Activated CD4-positive, alpha-beta memory T cell treated with anti-CD3 and anti-CD28 coated beads, Interleukin-2, amount 10 ng/mL, durations not matched to agents 7 days and 5 days (primary cell): ENCODE data around the gene SMARCC1. TPM values are rescaled to one million over a fixed set of nuclear protein-coding genes. Genes with fewer than 3 reads are reported as not detected.

Experiments
- CTCF ChIA-PET: fragments of 350-600 bp; sonication (Branson Sonifier 250); formaldehyde crosslinking; loops from one replicate; lab custom pipeline; 2021; ENCODE audit warnings: antibody characterized with exemption, inconsistent platforms; lab: Charles Lee
- POLR2A ChIA-PET: fragments of 350-600 bp; sonication (Branson Sonifier 250); formaldehyde crosslinking; loops from one replicate; lab custom pipeline; 2021; ENCODE audit warnings: antibody characterized with exemption; lab: Charles Lee
- DNase-seq: peaks from one replicate; pipeline ENCODE4 v3.0.0-alpha.2; 2020
- H3K27ac Mint-ChIP-seq: one replicate; pipeline ENCODE4 v1.8.0; 2021; ENCODE audit warnings: mild to moderate bottlenecking, mixed read lengths
- H3K27me3 Mint-ChIP-seq: one replicate; pipeline ENCODE4 v1.8.0; 2021; ENCODE audit warnings: mixed read lengths
- H3K36me3 Mint-ChIP-seq: one replicate; pipeline ENCODE4 v1.8.0; 2021; ENCODE audit warnings: low read depth, mixed read lengths
- H3K4me1 Mint-ChIP-seq: one replicate; pipeline ENCODE4 v1.8.0; 2021; ENCODE audit warnings: mixed read lengths
- H3K4me3 Mint-ChIP-seq: one replicate; pipeline ENCODE4 v1.8.0; 2021; ENCODE audit warnings: mild to moderate bottlenecking, mixed read lengths
- H3K9me3 Mint-ChIP-seq: one replicate; pipeline ENCODE4 v1.8.0; 2021; ENCODE audit warnings: mixed read lengths
- total RNA-seq, 2 experiments: library from RNA; stranded (reverse); gene quantifications; one replicate each; pipeline ENCODE4 v1.2.3, GENCODE V29; 2021

The SMARCC1 gene
- total RNA-seq, 2 experiments from 2014 or later: 83.0 to 83.7 TPM

DNA sequence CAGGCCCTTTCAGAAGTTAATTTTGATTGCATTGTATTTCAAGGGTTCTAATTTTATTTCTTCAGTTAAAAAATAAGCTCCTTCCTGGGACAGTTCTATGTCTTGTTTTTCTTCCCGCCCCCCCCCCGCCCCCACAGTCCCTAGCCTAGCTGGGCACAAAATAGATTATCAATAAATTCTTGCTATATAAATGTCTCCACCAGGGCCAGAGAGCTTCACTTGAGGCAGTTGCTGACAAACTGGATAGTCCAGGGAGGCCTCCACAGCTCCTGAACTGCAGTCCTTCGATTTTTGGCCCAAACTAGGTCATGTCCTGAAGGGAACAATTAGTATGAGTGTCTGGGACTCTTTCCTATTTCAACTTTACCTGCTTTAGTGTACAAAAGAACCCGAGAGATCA lies 193.1 kb downstream of the SMARCC1 start:
- H3K4me3 Mint-ChIP-seq: no peak overlapping the region
- H3K36me3 Mint-ChIP-seq: peaks cover 37% of the 10 kb centered on the region
- POLR2A ChIA-PET: interaction anchor here (1.3 kb wide), 1 partner anchor 11 kb away, joined by 4 read pairs; no protein-coding TSS in a partner anchor
- CTCF ChIA-PET: interaction anchor here (0.6 to 1.4 kb wide), 4 partner anchors 9 to 227 kb away, joined by 3 to 5 read pairs (median 4); no protein-coding TSS in a partner anchor
- H3K9me3 Mint-ChIP-seq: no peaks in the 10 kb centered on the region
- H3K27me3 Mint-ChIP-seq: no peaks in the 10 kb centered on the region
- H3K4me1 Mint-ChIP-seq: no peaks in the 10 kb centered on the region
- no peak overlapping the region for H3K27ac Mint-ChIP-seq
- DNase-seq: no peak

DNA sequence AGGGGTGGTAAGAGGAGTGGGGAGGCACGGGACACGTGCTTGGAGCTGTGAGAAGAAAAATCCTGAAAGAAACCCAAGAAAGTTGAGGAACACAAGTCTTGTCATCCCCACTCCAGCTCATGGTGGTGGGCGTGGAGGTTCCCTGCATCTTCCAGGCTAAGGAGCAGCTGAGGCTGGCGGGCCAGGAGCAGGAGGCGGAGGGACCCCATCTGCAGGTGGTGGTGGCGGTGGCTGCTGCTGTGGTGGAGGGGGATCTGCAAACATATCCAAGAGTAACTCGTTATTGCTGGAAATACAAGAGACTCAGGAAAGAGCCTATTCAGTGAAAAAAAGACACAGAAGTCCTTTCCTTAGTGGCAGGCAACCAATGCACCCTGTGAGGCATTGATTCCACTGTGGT lies 193.6 kb downstream of the SMARCC1 start:
- ChIA-PET POLR2A (interaction anchor here (1.3 kb wide), 1 partner anchor 10 kb away, joined by 4 read pairs; no protein-coding TSS in a partner anchor), CTCF (interaction anchor here (0.6 to 1.4 kb wide), 3 partner anchors 10 to 228 kb away, joined by 3 to 5 read pairs (median 3); no protein-coding TSS in a partner anchor)
- Mint-ChIP-seq H3K9me3 (no peaks in the 10 kb centered on the region), H3K27ac (no peak overlapping the region), H3K4me1 (no peaks in the 10 kb centered on the region), H3K4me3 (no peak overlapping the region), H3K36me3 (peaks cover 35% of the 10 kb centered on the region), H3K27me3 (no peaks in the 10 kb centered on the region)
- DNase-seq: no peak

DNA sequence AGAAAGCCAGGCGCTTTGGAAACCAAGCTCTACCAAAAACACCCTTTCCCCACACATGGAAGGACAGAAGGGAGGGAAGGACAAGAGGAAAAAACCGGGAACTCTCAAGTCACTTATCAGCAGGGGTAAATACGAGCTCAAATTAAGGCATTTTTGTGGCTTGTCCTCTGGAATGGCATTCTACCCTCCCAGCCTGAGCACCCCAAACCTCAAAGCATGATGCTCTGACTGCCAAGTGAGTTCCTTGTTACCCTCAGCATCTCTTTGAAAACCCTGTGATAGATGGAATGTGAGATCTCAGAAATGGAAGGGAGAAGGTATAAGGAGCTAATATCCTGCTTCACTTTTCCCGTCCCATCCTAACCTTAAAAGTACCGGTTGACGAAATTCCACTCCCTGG lies 194.9 kb downstream of the SMARCC1 start:
- Mint-ChIP-seq H3K9me3 (no peaks in the 10 kb centered on the region), H3K27me3 (peaks cover 2% of the 10 kb centered on the region), H3K27ac (no peak overlapping the region), H3K4me1 (no peaks in the 10 kb centered on the region), H3K4me3 (no peak overlapping the region), H3K36me3 (peaks cover 31% of the 10 kb centered on the region)
- ChIA-PET CTCF (interaction anchor here (0.6 kb wide), 1 partner anchor 11 kb away, joined by 4 read pairs; no protein-coding TSS in a partner anchor), POLR2A (no interaction called here)
- DNase-seq: no peak

DNA sequence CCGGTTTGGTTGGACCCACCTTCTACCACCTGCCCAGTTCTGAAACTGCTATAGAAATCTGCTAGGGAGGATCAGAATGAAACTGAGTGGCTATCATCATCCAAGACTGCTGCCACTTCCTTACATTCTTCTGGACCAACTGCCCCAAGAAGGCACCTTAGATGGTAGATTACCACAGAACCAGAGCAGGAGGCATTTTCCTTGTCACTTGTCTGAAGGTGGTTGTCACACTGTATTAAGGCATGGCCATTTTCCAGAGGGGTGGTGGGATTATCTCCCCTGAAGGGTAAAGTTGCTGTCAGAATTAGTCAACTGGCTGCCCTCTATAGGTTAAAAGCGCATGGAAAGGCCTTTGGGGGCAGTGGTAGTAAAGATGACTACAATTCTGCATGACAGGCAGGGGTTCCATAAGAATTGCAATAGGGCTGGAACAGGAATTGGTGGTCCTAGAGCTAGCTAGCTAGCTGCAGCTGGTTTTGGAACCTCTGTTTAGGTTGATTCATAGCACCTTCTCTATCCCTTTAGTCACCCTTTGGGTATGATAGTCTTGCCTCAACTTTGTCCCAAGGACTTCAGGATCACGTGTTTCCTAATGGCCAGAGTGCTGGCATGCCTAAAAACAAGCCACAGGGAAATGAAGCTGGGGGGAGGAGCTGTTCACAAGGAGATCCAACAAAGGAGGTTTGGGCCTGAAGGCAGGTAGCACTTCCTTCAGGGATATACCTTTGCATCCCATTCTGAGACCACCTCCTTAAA lies 198.2 kb downstream of the SMARCC1 start:
- ChIA-PET CTCF (no interaction called here), POLR2A (no interaction called here)
- Mint-ChIP-seq H3K27ac (no peak overlapping the region), H3K36me3 (peaks cover 16% of the 10 kb centered on the region), H3K4me3 (no peak overlapping the region), H3K9me3 (no peaks in the 10 kb centered on the region), H3K27me3 (peaks cover 21% of the 10 kb centered on the region), H3K4me1 (peaks cover 2% of the 10 kb centered on the region)
- no peak for DNase-seq

DNA sequence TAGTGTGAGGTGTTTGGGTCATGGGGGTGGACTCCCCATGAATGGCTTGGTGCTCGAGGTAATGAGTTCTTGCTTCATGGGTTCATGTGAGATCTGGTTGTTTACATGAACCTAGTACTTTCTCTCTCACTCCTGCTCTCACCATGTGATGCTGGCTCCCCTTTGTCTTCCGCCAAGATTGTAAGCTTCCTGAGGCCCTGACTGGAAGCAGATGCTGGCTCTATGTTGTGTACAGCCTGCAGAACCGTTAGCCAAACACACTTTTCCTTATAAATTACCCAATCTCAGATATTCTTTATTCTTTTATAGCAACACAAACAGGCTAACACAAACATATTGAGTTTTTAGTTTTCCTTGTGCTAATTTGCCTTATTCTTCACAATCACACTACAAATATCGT lies 199.9 kb downstream of the SMARCC1 start:
- H3K36me3 Mint-ChIP-seq: peaks cover 9% of the 10 kb centered on the region
- H3K27me3 Mint-ChIP-seq: peaks cover 26% of the 10 kb centered on the region
- CTCF ChIA-PET: no interaction called here
- no peak for DNase-seq
- no peak overlapping the region for H3K27ac Mint-ChIP-seq
- H3K4me1 Mint-ChIP-seq: peaks cover 2% of the 10 kb centered on the region
- POLR2A ChIA-PET: no interaction called here
- H3K9me3 Mint-ChIP-seq: no peaks in the 10 kb centered on the region
- no peak overlapping the region for H3K4me3 Mint-ChIP-seq

DNA sequence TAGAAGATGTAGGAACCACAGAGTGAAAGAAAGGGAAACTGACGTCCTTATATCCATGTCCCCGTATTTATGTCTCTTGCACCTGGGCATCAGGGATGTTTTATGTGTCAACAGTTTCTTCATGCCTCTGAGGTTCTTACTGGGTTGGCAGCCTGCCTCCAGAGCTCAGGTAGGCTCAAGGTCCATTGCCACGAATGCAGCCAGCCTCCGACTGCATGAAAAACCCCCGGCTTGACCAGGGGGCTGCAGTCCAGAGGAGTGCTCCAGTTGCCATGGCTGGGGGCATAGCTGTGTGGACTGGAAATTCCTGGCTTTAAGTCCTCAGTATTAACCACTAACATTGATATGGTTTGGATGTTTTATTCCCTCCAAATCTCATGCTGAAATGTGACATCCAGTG lies 200.3 kb downstream of the SMARCC1 start:
- H3K36me3 Mint-ChIP-seq: peaks cover 6% of the 10 kb centered on the region
- H3K27ac Mint-ChIP-seq: no peak overlapping the region
- peaks cover 26% of the 10 kb centered on the region for H3K27me3 Mint-ChIP-seq
- CTCF ChIA-PET: no interaction called here
- POLR2A ChIA-PET: no interaction called here
- H3K9me3 Mint-ChIP-seq: no peaks in the 10 kb centered on the region
- H3K4me3 Mint-ChIP-seq: no peak overlapping the region
- DNase-seq: no peak
- H3K4me1 Mint-ChIP-seq: peaks cover 2% of the 10 kb centered on the region

DNA sequence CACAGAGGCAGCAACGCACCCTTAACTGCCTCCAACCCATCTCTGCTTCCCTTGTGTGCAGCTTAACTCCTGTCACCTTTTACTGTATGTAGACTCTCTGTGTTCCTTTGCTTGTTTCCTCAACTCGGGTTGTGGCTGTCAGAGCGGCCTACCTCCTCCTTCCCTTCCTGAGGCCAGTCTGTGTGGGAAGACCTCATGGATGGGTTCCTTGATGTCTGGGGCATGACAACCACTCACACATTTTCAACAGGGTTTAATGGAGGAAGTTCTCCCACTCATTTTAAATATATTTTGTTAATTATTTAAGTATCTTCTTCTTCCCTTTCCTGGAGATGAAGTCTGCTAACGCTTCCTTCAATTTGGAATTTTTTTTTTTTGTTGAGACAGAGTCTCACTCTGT lies 201.2 kb downstream of the SMARCC1 start:
- CTCF ChIA-PET: no interaction called here
- peaks cover 2% of the 10 kb centered on the region for H3K4me1 Mint-ChIP-seq
- POLR2A ChIA-PET: no interaction called here
- peaks cover 2% of the 10 kb centered on the region for H3K36me3 Mint-ChIP-seq
- H3K9me3 Mint-ChIP-seq: no peaks in the 10 kb centered on the region
- peaks cover 28% of the 10 kb centered on the region for H3K27me3 Mint-ChIP-seq
- no peak overlapping the region for H3K4me3 Mint-ChIP-seq
- DNase-seq: no peak
- no peak overlapping the region for H3K27ac Mint-ChIP-seq

DNA sequence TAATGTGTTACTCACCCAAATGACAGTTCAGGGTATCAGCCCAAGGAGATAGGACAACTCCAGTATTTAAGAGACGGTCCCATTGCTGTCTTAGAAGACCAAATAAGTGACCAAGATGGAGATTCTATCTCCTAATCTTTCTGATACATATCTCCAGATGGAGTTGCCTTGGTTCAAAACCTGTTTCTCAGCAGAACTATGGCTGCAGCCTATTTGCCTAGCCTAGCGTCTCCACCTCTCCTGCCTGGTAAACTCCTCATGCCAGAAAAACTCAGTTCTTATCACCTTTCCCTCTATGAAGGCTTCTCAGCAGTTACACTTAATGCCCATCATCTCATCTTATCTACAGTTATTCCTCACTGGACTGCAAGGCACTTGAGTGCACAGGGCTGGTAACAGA lies 201.8 kb downstream of the SMARCC1 start:
- Mint-ChIP-seq H3K9me3 (no peaks in the 10 kb centered on the region), H3K36me3 (no peaks in the 10 kb centered on the region), H3K27ac (no peak overlapping the region), H3K4me1 (peaks cover 2% of the 10 kb centered on the region), H3K4me3 (peak overlapping the region; percentile 32), H3K27me3 (peaks cover 30% of the 10 kb centered on the region)
- ChIA-PET POLR2A (no interaction called here), CTCF (no interaction called here)
- DNase-seq: no peak

DNA sequence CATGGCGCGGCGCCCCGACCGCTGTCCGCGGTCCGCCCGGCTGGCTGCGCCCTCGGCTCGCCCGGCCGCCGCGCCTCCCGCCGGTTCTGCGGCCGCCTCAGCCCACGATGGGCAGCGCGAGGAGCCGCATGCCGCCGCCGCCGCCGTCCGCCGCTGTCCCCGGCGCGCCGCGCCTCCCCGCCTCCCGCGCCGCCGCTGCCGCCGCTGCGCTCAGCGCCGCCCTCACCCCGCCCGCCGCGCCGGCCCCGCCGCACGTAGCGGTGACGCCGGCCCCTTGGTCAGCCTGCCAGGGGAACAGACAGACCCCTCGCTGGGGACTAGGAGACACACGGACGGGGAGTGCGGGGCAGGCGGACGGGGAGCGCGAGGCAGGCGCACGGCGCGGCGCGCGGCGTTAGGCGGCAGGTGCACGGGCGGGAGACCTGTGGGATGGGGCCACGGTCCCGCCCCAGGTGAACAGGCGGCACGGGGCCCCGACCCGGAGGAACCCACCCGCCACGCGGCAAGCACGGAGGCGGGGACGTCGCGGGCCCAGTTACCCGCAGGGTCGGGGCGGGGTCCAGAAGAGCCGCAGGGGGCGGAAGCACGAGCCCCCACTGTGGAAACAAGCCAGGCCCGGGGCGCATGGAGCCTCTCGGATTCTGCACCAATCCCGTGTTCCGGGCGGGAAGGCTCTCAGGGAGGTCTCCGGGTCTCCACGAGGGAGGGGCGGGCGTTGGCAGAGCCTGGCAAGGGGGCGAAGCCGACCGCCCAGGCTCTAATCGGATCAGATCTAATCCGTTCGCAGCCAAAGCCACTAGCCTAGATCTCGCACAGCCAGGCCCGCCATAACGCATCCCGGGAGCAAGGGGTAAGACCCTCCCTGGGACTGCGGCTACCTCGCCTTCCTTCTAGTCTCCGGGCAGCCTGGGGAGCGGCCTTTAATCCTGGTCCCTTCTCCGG lies 202.7 kb downstream of the SMARCC1 start, which contains the start of gene CSPG5:
CSPG5 (minus strand) TSS at position 175 of the 942 bp plus-strand sequence; CDS start at position 3, 172 bp downstream.
- peak; percentile 38 for DNase-seq
- Mint-ChIP-seq H3K4me3 (peak within 1 kb of the TSS; percentile 58), H3K4me1 (peaks cover 2% of the 10 kb centered on the region), H3K27me3 (peaks cover 31% of the 10 kb centered on the region), H3K36me3 (no peaks in the 10 kb centered on the region), H3K27ac (no peak within 1 kb of the TSS), H3K9me3 (no peaks in the 10 kb centered on the region)
- CTCF ChIA-PET: interaction anchor here (1.1 to 1.4 kb wide), 2 partner anchors 9 to 58 kb away, joined by 3 to 5 read pairs; no protein-coding TSS in a partner anchor
- POLR2A ChIA-PET: interaction anchor here (1.7 kb wide), 1 partner anchor 66 kb away, joined by 4 read pairs; the partner anchor contains the start of gene ELP6

DNA sequence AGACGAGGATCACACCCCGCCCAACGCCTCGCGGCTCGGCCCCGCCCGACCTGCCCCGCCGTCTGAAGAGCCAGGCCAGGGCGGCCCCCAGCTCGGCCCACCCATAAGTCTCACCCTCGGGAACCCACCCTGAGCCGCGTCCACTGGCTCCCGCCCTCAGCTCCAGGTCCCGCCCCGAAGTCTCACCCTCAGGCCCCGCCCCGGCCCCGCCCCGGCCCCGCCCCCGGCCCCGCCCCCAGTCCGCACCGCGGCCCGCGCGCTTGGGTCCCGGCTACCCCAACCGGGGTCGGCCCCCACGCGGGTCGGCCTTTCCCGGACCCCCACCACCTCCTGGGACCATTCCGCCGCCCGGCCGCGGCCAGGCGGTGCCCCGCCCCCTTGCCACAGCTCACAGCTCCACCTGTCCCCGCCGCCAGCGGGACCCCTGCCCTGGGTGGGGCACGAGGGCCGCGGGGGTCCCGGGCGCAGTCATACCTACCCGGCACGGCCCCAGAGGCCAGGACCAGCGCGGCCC lies 203.5 kb downstream of the SMARCC1 start:
- Mint-ChIP-seq H3K27ac (no peak overlapping the region), H3K36me3 (no peaks in the 10 kb centered on the region), H3K4me3 (peak overlapping the region; percentile 58), H3K27me3 (peaks cover 37% of the 10 kb centered on the region), H3K4me1 (peaks cover 2% of the 10 kb centered on the region), H3K9me3 (no peaks in the 10 kb centered on the region)
- ChIA-PET POLR2A (interaction anchor here (1.0 to 1.7 kb wide), 3 partner anchors 10 to 65 kb away, joined by 4 read pairs; partner anchors contain the start of gene ELP6), CTCF (interaction anchor here (1.1 to 1.4 kb wide), 2 partner anchors 10 to 57 kb away, joined by 3 to 5 read pairs; no protein-coding TSS in a partner anchor)
- DNase-seq: peak; percentile 57

DNA sequence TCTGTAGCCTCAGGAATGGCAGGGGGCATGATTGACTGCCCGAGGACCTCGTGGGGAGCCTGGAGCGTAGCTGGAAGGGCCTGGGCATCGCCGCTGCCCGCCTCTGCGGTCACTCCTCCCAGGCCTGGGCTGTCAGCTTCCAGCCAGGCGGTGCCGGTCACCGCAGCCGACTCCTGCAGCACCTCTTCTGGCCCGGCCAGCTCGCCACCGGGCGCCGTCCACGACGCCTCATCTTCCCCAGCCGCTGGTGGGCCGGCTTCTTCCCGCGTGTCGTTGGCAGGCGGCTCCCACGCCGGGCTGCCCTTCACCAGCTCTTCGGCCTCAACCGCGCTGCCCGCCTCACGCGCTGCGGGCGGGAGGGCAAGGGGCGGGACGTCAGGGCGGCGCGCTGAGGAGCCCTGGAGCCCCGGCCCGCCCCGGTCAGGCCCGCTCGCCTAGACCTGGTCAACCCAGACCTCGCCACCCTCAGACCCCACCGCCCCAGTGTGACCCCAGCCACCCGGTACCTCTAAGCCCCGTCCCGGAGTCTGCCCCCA lies 204.0 kb downstream of the SMARCC1 start:
- POLR2A ChIA-PET: interaction anchor here (1.0 to 1.7 kb wide), 3 partner anchors 11 to 64 kb away, joined by 4 read pairs; partner anchors contain the start of gene ELP6
- CTCF ChIA-PET: interaction anchor here (1.1 to 1.4 kb wide), 2 partner anchors 10 to 57 kb away, joined by 3 to 5 read pairs; no protein-coding TSS in a partner anchor

More for the DNA sequence above, 204.0 kb downstream of the SMARCC1 start:
- no peak for DNase-seq
- peaks cover 2% of the 10 kb centered on the region for H3K4me1 Mint-ChIP-seq
- peak overlapping the region; percentile 58 for H3K4me3 Mint-ChIP-seq
- no peaks in the 10 kb centered on the region for H3K36me3 Mint-ChIP-seq
- H3K9me3 Mint-ChIP-seq: no peaks in the 10 kb centered on the region
- peaks cover 40% of the 10 kb centered on the region for H3K27me3 Mint-ChIP-seq
- no peak overlapping the region for H3K27ac Mint-ChIP-seq
